Measurements from ENCODE around the gene PROCR. TPM values are rescaled to one million over a fixed set of nuclear protein-coding genes. Genes with fewer than 3 reads are reported as not detected.
"Not testable (repeated sequence)": the region's sequence is repeated elsewhere in the genome, so short reads cannot be mapped to it uniquely, and the experiment has no call there.

Gene PROCR
- total and polyA plus RNA-seq, 2 donors (not counting 1 experiment from before 2014, with no cell fraction given) = 24.5 to 50.5 TPM

GRCh38 chr20:35166242-35166830 is 5.5 kb upstream of the PROCR start:
- no peaks in the 10 kb centered on the region for H3K9me3 ChIP-seq (ENCODE audit: control insufficient read depth, insufficient read depth, low read depth, low read length)
- H3K27me3 ChIP-seq (ENCODE audit: control insufficient read depth, insufficient read depth, low read length) = no peaks in the 10 kb centered on the region
- H3K4me3 ChIP-seq (replicated peaks in 1 of 4; ENCODE audit: control extremely low read depth in 1 of 4, insufficient read depth in 1 of 4, low read depth in 3 of 4, low read length in 4 of 4) = no peak overlapping the region
- H3K9ac ChIP-seq (ENCODE audit: insufficient read depth, low read length) = no peak overlapping the region
- H4K20me1 ChIP-seq (ENCODE audit: control insufficient read depth, extremely low read depth, insufficient read depth, low read length) = no peaks in the 10 kb centered on the region
- H3K27ac ChIP-seq (ENCODE audit: insufficient read depth, low read length) = no peak overlapping the region
- peak in 1 of 2 donors; percentile 27 for DNase-seq (ENCODE audit: low read depth in 2 of 2)
- H3K36me3 ChIP-seq (ENCODE audit: control insufficient read depth, insufficient read depth, low read length) = no peaks in the 10 kb centered on the region
- TF ChIP-seq, protein P1, sequence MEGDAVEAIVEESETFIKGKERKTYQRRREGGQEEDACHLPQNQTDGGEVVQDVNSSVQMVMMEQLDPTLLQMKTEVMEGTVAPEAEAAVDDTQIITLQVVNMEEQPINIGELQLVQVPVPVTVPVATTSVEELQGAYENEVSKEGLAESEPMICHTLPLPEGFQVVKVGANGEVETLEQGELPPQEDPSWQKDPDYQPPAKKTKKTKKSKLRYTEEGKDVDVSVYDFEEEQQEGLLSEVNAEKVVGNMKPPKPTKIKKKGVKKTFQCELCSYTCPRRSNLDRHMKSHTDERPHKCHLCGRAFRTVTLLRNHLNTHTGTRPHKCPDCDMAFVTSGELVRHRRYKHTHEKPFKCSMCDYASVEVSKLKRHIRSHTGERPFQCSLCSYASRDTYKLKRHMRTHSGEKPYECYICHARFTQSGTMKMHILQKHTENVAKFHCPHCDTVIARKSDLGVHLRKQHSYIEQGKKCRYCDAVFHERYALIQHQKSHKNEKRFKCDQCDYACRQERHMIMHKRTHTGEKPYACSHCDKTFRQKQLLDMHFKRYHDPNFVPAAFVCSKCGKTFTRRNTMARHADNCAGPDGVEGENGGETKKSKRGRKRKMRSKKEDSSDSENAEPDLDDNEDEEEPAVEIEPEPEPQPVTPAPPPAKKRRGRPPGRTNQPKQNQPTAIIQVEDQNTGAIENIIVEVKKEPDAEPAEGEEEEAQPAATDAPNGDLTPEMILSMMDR (conservative IDR thresholded peaks at IDR 0.05 in 1 of 2, IDR thresholded peaks at IDR 0.05 in 1 of 2; ENCODE audit: low read depth in 1 of 2, low read length in 2 of 2) = no peak
- TF ChIP-seq EZH2 (IDR thresholded peaks at IDR 0.05; ENCODE audit: low read length, missing control alignments) = no peak
- H3K4me1 ChIP-seq (ENCODE audit: control insufficient read depth, extremely low read depth, insufficient read depth, low read length) = no peaks in the 10 kb centered on the region
- H3K79me2 ChIP-seq (ENCODE audit: control insufficient read depth, insufficient read depth, low read length) = no peaks in the 10 kb centered on the region
- H3K4me2 ChIP-seq (ENCODE audit: extremely low read depth, insufficient read depth, low read length) = no peak overlapping the region
- no peak overlapping the region for H2AFZ ChIP-seq (ENCODE audit: low read length)

GRCh38 chr20:35167787-35168186 is 4.1 kb upstream of the PROCR start:
- no peaks in the 10 kb centered on the region for H3K27me3 ChIP-seq (ENCODE audit: control insufficient read depth, insufficient read depth, low read length)
- no peak overlapping the region for H3K4me3 ChIP-seq (replicated peaks in 1 of 4; ENCODE audit: control extremely low read depth in 1 of 4, insufficient read depth in 1 of 4, low read depth in 3 of 4, low read length in 4 of 4)
- no peak overlapping the region for H3K9ac ChIP-seq (ENCODE audit: insufficient read depth, low read length)
- H3K79me2 ChIP-seq (ENCODE audit: control insufficient read depth, insufficient read depth, low read length) = no peaks in the 10 kb centered on the region
- no peak overlapping the region for H2AFZ ChIP-seq (ENCODE audit: low read length)
- no peak for DNase-seq (ENCODE audit: low read depth in 2 of 2)
- no peak overlapping the region for H3K4me2 ChIP-seq (ENCODE audit: extremely low read depth, insufficient read depth, low read length)
- H4K20me1 ChIP-seq (ENCODE audit: control insufficient read depth, extremely low read depth, insufficient read depth, low read length) = no peaks in the 10 kb centered on the region
- no peaks in the 10 kb centered on the region for H3K4me1 ChIP-seq (ENCODE audit: control insufficient read depth, extremely low read depth, insufficient read depth, low read length)
- no peak overlapping the region for H3K27ac ChIP-seq (ENCODE audit: insufficient read depth, low read length)
- H3K36me3 ChIP-seq (ENCODE audit: control insufficient read depth, insufficient read depth, low read length) = no peaks in the 10 kb centered on the region
- no peaks in the 10 kb centered on the region for H3K9me3 ChIP-seq (ENCODE audit: control insufficient read depth, insufficient read depth, low read depth, low read length)
- TF ChIP-seq EZH2 (IDR thresholded peaks at IDR 0.05; ENCODE audit: low read length, missing control alignments) = no peak
- TF ChIP-seq, protein P1 (conservative IDR thresholded peaks at IDR 0.05 in 1 of 2, IDR thresholded peaks at IDR 0.05 in 1 of 2; ENCODE audit: low read depth in 1 of 2, low read length in 2 of 2) = no peak

DNA sequence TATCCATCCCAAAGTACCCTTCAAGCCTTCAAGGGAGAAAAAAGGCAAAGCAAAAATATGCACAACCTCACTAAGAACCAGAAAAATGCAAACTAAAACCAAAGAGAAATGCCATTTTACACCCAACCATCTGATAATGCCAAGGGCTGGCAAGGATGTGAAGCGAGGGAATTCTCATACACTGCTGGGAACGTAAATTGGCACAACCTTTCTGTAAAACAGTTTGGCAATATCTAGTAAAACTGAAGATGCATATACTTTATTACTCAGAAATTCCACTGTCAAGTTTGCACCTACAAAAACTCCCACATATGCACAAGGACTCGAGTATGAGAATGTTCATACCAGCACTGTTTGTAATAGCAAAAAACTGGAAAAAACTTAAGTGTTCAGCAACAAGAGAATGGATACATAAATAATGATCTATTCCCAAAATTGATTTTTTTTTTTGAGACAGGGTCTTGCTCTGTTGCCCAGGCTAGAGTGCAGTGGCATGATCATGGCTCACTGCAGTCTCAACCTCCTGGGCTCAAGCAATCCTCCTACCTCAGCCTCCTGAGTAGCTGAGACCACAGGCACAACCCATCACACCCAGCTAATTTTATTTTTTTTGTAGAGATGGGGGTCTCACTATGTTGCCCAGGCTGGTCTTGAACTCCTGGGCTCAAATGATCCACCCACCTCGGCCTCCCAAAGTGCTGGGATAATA is 3.0 kb upstream of the PROCR start:
- H3K9me3 ChIP-seq (ENCODE audit: control insufficient read depth, insufficient read depth, low read depth, low read length); H4K20me1 ChIP-seq (ENCODE audit: control insufficient read depth, extremely low read depth, insufficient read depth, low read length); H3K9ac ChIP-seq (ENCODE audit: insufficient read depth, low read length); H3K27ac ChIP-seq (ENCODE audit: insufficient read depth, low read length); H2AFZ ChIP-seq (ENCODE audit: low read length); H3K4me2 ChIP-seq (ENCODE audit: extremely low read depth, insufficient read depth, low read length); H3K4me1 ChIP-seq (ENCODE audit: control insufficient read depth, extremely low read depth, insufficient read depth, low read length); H3K27me3 ChIP-seq (ENCODE audit: control insufficient read depth, insufficient read depth, low read length); H3K4me3 ChIP-seq (replicated peaks in 1 of 4; ENCODE audit: control extremely low read depth in 1 of 4, insufficient read depth in 1 of 4, low read depth in 3 of 4, low read length in 4 of 4); DNase-seq (ENCODE audit: low read depth in 2 of 2); H3K36me3 ChIP-seq (ENCODE audit: control insufficient read depth, insufficient read depth, low read length); H3K79me2 ChIP-seq (ENCODE audit: control insufficient read depth, insufficient read depth, low read length): not testable (repeated sequence)
